Measurements from ENCODE around the gene TXLNB.

Gene TXLNB

DNA sequence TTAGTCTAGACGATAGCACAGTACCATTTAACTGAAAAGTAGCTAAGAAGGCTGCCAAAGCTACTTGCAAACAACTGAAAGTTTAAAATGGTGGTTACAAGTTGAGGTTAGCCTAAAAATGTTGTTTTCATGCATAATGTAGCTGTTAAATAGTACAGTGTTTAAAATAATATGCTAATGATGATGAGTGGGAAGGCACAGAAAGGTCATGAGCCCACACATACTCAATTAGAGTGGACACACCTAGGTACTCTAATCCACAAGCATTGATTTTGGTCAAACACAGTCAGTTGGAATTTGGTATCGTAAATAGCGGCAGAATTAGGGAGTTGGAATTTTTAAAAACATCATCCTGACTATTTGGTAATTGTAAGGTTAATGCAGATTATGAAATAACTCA is 7.0 kb downstream of the TXLNB start:
- no peaks in the 10 kb centered on the region for H3K9me3 ChIP-seq (ENCODE audit: insufficient read depth, low read length)
- DNase-seq (ENCODE audit: low read depth, low spot score) = no peak
- no peaks in the 10 kb centered on the region for H3K4me1 ChIP-seq (ENCODE audit: insufficient read depth, insufficient read length)
- H3K36me3 ChIP-seq (ENCODE audit: insufficient read depth, insufficient read length, low read length) = no peaks in the 10 kb centered on the region
- no peak for TF ChIP-seq YY1 (IDR thresholded peaks at IDR 0.05; ENCODE audit: insufficient read depth, insufficient read length)
- no peak for TF ChIP-seq ZNF274 (IDR thresholded peaks at IDR 0.05; ENCODE audit: low read depth, low read length)
- TF ChIP-seq SUZ12 (IDR thresholded peaks at IDR 0.05; ENCODE audit: extremely low read depth, insufficient read depth, insufficient read length) = no peak
- no peaks in the 10 kb centered on the region for H3K27me3 ChIP-seq (ENCODE audit: insufficient read depth, insufficient read length)
- H3K9ac ChIP-seq (ENCODE audit: insufficient read length, low read depth) = no peak overlapping the region
- no peak overlapping the region for H3K4me3 ChIP-seq (ENCODE audit: insufficient read length, low read depth)

DNA sequence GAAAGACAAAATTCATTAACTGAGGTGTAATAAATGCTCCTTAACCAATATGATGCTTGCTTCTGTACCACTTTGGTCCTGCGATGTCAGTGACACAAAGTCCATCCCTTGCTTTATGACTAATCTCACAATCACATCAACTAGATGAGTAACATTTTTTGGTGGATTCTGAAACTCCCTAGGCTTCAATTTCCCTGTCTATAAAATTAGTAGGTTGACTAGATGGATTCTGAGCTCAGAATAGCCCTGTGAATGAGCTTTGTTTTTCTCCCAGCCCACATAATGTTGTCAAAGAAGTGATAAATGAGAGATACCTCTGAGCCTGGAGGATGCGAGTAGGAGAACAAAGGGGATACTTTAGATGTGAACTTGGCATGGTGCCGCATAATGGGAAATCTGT is 9.1 kb downstream of the TXLNB start:
- Histone ChIP-seq H3K27me3 (ENCODE audit: insufficient read depth, insufficient read length) (no peaks in the 10 kb centered on the region), H3K4me1 (ENCODE audit: insufficient read depth, insufficient read length) (no peaks in the 10 kb centered on the region), H3K9ac (ENCODE audit: insufficient read length, low read depth) (no peak overlapping the region), H3K4me3 (ENCODE audit: insufficient read length, low read depth) (no peak overlapping the region), H3K36me3 (ENCODE audit: insufficient read depth, insufficient read length, low read length) (no peaks in the 10 kb centered on the region), H3K9me3 (ENCODE audit: insufficient read depth, low read length) (no peaks in the 10 kb centered on the region)
- TF ChIP-seq SUZ12 (IDR thresholded peaks at IDR 0.05; ENCODE audit: extremely low read depth, insufficient read depth, insufficient read length) (no peak), YY1 (IDR thresholded peaks at IDR 0.05; ENCODE audit: insufficient read depth, insufficient read length) (no peak), ZNF274 (IDR thresholded peaks at IDR 0.05; ENCODE audit: low read depth, low read length) (no peak)
- no peak for DNase-seq (ENCODE audit: low read depth, low spot score)

DNA sequence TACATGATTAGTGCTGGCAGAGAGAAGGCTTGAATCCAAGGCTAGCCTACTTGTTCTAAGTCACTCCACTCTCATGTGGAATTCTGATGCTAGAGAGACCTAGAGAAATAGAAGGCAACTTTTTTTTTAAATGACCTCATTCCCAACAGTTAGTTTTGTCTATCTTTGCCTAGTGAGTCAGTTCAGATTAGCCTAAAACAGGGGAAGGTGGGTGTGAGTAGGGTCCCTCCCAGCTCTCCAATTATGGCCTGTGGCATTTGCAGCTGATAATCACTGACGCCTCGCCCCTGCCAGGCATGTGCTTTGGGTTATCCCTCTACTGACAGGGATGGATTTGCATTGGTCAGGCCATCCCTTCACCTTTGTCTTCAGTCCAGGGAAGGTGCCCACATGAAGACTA is 13.6 kb downstream of the TXLNB start:
- Histone ChIP-seq H3K36me3 (ENCODE audit: insufficient read depth, insufficient read length, low read length) (no peaks in the 10 kb centered on the region), H3K9me3 (ENCODE audit: insufficient read depth, low read length) (no peaks in the 10 kb centered on the region), H3K4me1 (ENCODE audit: insufficient read depth, insufficient read length) (no peaks in the 10 kb centered on the region), H3K4me3 (ENCODE audit: insufficient read length, low read depth) (no peak overlapping the region), H3K9ac (ENCODE audit: insufficient read length, low read depth) (no peak overlapping the region), H3K27me3 (ENCODE audit: insufficient read depth, insufficient read length) (no peaks in the 10 kb centered on the region)
- DNase-seq (ENCODE audit: low read depth, low spot score) = no peak
- TF ChIP-seq YY1 (IDR thresholded peaks at IDR 0.05; ENCODE audit: insufficient read depth, insufficient read length) = no peak
- no peak for TF ChIP-seq SUZ12 (IDR thresholded peaks at IDR 0.05; ENCODE audit: extremely low read depth, insufficient read depth, insufficient read length)
- no peak for TF ChIP-seq ZNF274 (IDR thresholded peaks at IDR 0.05; ENCODE audit: low read depth, low read length)

DNA sequence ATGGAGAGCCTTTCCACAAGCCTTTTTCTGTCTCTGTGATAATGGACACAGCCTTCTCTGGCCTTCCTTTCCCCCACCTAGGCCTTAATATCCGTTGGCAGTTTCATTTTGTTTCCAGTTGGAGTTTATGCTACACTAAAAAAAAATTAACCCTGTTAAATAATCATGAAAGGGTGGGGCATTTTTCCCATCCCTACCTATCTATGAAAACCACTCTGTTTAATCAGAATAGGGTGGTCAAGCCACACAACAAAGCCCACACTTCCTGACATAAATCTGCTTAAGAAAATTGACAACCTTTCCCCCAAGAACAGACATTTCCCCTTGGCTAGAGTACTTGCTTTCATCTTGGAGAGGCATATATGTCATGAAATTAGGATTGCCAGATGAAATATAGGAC is 14.2 kb downstream of the TXLNB start:
- TF ChIP-seq ZNF274 (IDR thresholded peaks at IDR 0.05; ENCODE audit: low read depth, low read length) (no peak), SUZ12 (IDR thresholded peaks at IDR 0.05; ENCODE audit: extremely low read depth, insufficient read depth, insufficient read length) (no peak), YY1 (IDR thresholded peaks at IDR 0.05; ENCODE audit: insufficient read depth, insufficient read length) (no peak)
- Histone ChIP-seq H3K9me3 (ENCODE audit: insufficient read depth, low read length) (no peaks in the 10 kb centered on the region), H3K27me3 (ENCODE audit: insufficient read depth, insufficient read length) (no peaks in the 10 kb centered on the region), H3K4me1 (ENCODE audit: insufficient read depth, insufficient read length) (no peaks in the 10 kb centered on the region), H3K36me3 (ENCODE audit: insufficient read depth, insufficient read length, low read length) (no peaks in the 10 kb centered on the region), H3K9ac (ENCODE audit: insufficient read length, low read depth) (no peak overlapping the region), H3K4me3 (ENCODE audit: insufficient read length, low read depth) (no peak overlapping the region)
- DNase-seq (ENCODE audit: low read depth, low spot score) = no peak

DNA sequence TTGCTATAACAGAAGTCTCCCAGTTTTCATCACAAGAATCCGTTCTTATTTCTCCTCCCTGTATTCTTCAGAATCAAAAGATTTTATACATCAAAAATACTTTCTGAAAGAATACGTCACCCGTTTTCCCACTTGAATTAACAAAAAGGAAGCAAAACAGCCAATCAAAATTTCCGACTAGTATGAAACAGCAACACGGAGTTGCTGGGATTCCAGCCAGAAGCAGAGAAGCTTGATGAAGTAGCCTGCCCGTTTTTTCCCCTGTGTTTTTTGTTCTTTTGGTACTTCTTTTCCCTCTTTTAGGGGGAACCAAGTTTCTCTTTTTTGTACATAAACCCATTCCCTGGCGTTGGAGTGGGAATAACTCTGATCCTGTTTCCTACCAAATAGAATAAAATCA is 14.6 kb downstream of the TXLNB start:
- Histone ChIP-seq H3K9me3 (ENCODE audit: insufficient read depth, low read length) (no peaks in the 10 kb centered on the region), H3K36me3 (ENCODE audit: insufficient read depth, insufficient read length, low read length) (no peaks in the 10 kb centered on the region), H3K4me3 (ENCODE audit: insufficient read length, low read depth) (no peak overlapping the region), H3K27me3 (ENCODE audit: insufficient read depth, insufficient read length) (no peaks in the 10 kb centered on the region), H3K4me1 (ENCODE audit: insufficient read depth, insufficient read length) (no peaks in the 10 kb centered on the region), H3K9ac (ENCODE audit: insufficient read length, low read depth) (no peak overlapping the region)
- no peak for DNase-seq (ENCODE audit: low read depth, low spot score)
- no peak for TF ChIP-seq SUZ12 (IDR thresholded peaks at IDR 0.05; ENCODE audit: extremely low read depth, insufficient read depth, insufficient read length)
- no peak for TF ChIP-seq YY1 (IDR thresholded peaks at IDR 0.05; ENCODE audit: insufficient read depth, insufficient read length)
- no peak for TF ChIP-seq ZNF274 (IDR thresholded peaks at IDR 0.05; ENCODE audit: low read depth, low read length)

DNA sequence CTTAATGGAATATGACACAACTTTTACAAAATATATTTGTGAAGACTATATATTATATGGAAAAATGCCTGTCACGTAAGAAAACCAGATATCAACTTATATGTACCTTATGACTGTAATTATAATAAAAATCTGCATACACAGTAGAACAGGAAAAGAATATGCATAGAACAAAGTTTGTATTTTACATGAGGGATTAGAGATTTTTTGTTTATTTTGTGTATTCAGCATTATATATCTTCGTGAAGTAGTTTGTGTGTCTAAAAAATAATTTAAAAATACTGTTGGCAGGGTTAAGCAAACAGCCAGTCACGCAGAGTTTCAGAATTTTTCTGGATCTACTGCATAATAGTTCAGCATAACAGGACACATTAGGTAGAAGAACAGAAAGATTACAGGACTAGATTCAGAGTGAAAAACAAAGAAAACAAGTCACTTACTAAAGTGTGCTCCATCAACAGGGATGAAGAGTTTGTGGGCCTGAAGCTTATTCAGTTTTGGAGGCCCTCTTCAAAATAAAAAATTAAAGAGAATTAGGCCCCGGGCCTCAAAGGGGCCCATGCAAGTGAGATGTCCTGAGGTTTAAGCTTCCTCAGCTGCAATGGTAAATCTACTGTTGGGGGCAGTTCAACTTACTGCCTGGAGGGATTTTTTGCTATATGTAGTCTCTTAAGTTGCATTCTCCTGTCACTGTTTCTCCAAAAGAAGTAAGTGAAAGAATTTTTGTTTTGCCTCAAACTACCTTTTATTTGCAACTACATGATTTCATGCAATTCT is 16.3 kb downstream of the TXLNB start:
- Histone ChIP-seq H3K36me3 (ENCODE audit: insufficient read depth, insufficient read length, low read length) (no peaks in the 10 kb centered on the region), H3K4me3 (ENCODE audit: insufficient read length, low read depth) (no peak overlapping the region), H3K9me3 (ENCODE audit: insufficient read depth, low read length) (no peaks in the 10 kb centered on the region), H3K4me1 (ENCODE audit: insufficient read depth, insufficient read length) (no peaks in the 10 kb centered on the region), H3K27me3 (ENCODE audit: insufficient read depth, insufficient read length) (no peaks in the 10 kb centered on the region), H3K9ac (ENCODE audit: insufficient read length, low read depth) (no peak overlapping the region)
- DNase-seq (ENCODE audit: low read depth, low spot score) = no peak
- TF ChIP-seq YY1 (IDR thresholded peaks at IDR 0.05; ENCODE audit: insufficient read depth, insufficient read length) = no peak
- TF ChIP-seq ZNF274 (IDR thresholded peaks at IDR 0.05; ENCODE audit: low read depth, low read length) = no peak
- no peak for TF ChIP-seq SUZ12 (IDR thresholded peaks at IDR 0.05; ENCODE audit: extremely low read depth, insufficient read depth, insufficient read length)

DNA sequence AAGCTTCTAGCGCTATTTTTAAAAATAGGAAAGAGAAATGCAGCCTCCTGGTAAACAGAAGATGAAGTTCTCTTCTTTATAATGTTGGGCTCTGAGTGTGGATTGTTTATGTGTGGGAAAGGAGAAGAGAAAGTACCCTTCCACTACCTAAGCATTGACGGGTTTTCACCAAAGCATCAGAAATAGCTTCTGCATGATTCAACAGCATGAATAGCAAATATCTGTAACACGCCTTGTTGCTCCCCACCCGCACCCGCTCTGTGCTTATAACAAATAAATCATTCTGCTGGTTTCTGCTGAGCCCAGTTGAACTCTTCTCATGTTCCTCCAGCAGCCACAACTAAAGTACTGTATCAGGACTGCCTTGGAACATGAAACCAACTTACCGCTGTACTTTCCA is 20.7 kb downstream of the TXLNB start:
- no peak for TF ChIP-seq YY1 (IDR thresholded peaks at IDR 0.05; ENCODE audit: insufficient read depth, insufficient read length)
- TF ChIP-seq ZNF274 (IDR thresholded peaks at IDR 0.05; ENCODE audit: low read depth, low read length) = no peak
- TF ChIP-seq SUZ12 (IDR thresholded peaks at IDR 0.05; ENCODE audit: extremely low read depth, insufficient read depth, insufficient read length) = no peak

More for the DNA sequence above, 20.7 kb downstream of the TXLNB start:
- Histone ChIP-seq H3K9ac (ENCODE audit: insufficient read length, low read depth) (no peak overlapping the region), H3K9me3 (ENCODE audit: insufficient read depth, low read length) (no peaks in the 10 kb centered on the region), H3K36me3 (ENCODE audit: insufficient read depth, insufficient read length, low read length) (no peaks in the 10 kb centered on the region), H3K4me1 (ENCODE audit: insufficient read depth, insufficient read length) (no peaks in the 10 kb centered on the region), H3K27me3 (ENCODE audit: insufficient read depth, insufficient read length) (no peaks in the 10 kb centered on the region), H3K4me3 (ENCODE audit: insufficient read length, low read depth) (no peak overlapping the region)
- DNase-seq (ENCODE audit: low read depth, low spot score) = no peak

Measured in NT2/D1 (cell line).